Lower leg skin (tissue), 3 donors: ENCODE results near the gene ARRDC1.
"Not testable (repeated sequence)": the region's sequence is repeated elsewhere in the genome, so short reads cannot be mapped to it uniquely, and the experiment has no call there.

Experiments
- CTCF ChIP-seq, 3 donors: fragments of 450-650 bp; IDR thresholded peaks; one replicate each; pipeline ENCODE4 v1.5.1; 2016; ENCODE audit warnings: antibody characterized with exemption in 3 of 3, mild to moderate bottlenecking in 3 of 3, moderate library complexity in 2 of 3
- POLR2A ChIP-seq, 2 donors: fragments of 450-650 bp; IDR thresholded peaks; one replicate each; pipeline ENCODE4 v1.6.1; 2016 to 2017; ENCODE audit warnings: antibody characterized with exemption in 2 of 2, mild to moderate bottlenecking in 1 of 2, moderate library complexity in 1 of 2

GRCh38 chr9:137627406-137627805 is 21.9 kb downstream of the ARRDC1 start:
- TF ChIP-seq CTCF, POLR2A (IDR thresholded peaks at IDR 0.05): not testable (repeated sequence)
